Neural crest cell (in vitro differentiated cells): ENCODE measurements around the gene GLIS1. TPM values are rescaled to one million over a fixed set of nuclear protein-coding genes. Genes with fewer than 3 reads are reported as not detected.

ENCODE experiments used
- DNase-seq: peaks from one replicate; pipeline ENCODE4 v3.0.0; 2021; ENCODE audit warnings: low read depth, mixed read lengths, low spot score
- H3K27ac Mint-ChIP-seq: one replicate; pipeline ENCODE4 v1.8.0; 2021; ENCODE audit warnings: mild to moderate bottlenecking, mixed read lengths; ENCODE audit not compliant: unreplicated experiment
- H3K27me3 Mint-ChIP-seq: 2 replicates; pipeline ENCODE4 v1.8.0; 2021; ENCODE audit warnings: low read depth, mild to moderate bottlenecking, mixed read lengths
- H3K36me3 Mint-ChIP-seq: 2 replicates; pipeline ENCODE4 v1.8.0; 2021; ENCODE audit warnings: low read depth, mild to moderate bottlenecking, mixed read lengths
- H3K4me1 Mint-ChIP-seq: 2 replicates; pipeline ENCODE4 v1.8.0; 2021; ENCODE audit warnings: mixed read lengths
- H3K4me3 Mint-ChIP-seq: one replicate; pipeline ENCODE4 v1.8.0; 2021; ENCODE audit warnings: mild to moderate bottlenecking, mixed read lengths
- H3K9me3 Mint-ChIP-seq: 2 replicates; pipeline ENCODE4 v1.8.0; 2021; ENCODE audit warnings: mixed read lengths
- total RNA-seq: library from RNA; stranded (reverse); gene quantifications from 2 replicates; pipeline ENCODE4 v1.2.1, GENCODE V29; 2021
- TF ChIP-seq, protein P1 (sequence below): fragments of 200-600 bp; sonication (generic); conservative IDR thresholded peaks from 2 replicates; pipeline ENCODE4 v1.5.0; 2021; ENCODE audit warnings: antibody characterized with exemption, mild to moderate bottlenecking

The GLIS1 gene
- total RNA-seq, 1 donor from 2014 or later, result not detected

DNA sequence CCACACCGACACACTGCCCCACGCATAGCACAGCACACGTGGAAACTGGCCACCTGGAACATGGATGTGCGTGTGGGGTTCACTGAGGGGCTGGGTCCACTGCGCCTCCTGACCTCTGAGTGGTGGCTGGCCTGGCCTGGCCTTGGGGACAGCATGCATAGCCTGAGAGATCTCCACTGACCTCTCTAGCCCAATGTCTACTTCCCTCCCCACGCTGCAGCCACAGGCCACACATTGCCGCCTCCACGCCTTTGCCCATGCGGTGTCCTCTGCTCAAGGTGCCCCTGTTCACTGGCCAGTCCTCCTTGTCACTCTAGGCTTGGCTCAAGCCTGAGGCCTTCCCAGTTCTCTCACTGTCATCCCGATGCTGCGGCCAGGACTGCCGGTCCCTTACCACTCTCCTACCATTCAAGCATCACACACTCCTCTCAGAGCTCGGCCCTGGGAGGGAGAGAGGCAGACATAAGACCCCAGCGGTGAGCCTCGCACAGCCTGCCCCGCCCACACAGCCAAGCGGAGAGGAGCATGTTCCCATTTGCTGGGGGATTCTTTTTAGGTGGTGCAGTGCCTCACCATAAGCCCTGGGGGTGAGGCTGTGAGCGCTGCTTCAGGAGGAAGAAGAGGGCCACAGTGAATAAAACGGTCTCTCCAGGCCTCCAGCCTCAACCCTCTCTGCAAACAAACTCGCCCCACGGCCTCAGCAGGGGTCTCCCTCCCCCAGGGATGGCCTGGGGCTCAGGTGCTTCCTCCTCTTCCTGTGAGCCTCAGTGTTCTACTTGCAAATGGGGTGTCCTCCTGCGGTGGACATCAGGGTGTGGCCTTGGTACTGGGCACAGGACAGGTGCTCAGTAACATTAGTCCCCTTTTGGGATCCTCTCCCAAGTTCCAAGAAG, 199.0 kb downstream of the GLIS1 start:
- H3K9me3 Mint-ChIP-seq, result no peaks in the 10 kb centered on the region
- no peak overlapping the region for H3K27ac Mint-ChIP-seq
- no peak for DNase-seq
- TF ChIP-seq, protein P1, sequence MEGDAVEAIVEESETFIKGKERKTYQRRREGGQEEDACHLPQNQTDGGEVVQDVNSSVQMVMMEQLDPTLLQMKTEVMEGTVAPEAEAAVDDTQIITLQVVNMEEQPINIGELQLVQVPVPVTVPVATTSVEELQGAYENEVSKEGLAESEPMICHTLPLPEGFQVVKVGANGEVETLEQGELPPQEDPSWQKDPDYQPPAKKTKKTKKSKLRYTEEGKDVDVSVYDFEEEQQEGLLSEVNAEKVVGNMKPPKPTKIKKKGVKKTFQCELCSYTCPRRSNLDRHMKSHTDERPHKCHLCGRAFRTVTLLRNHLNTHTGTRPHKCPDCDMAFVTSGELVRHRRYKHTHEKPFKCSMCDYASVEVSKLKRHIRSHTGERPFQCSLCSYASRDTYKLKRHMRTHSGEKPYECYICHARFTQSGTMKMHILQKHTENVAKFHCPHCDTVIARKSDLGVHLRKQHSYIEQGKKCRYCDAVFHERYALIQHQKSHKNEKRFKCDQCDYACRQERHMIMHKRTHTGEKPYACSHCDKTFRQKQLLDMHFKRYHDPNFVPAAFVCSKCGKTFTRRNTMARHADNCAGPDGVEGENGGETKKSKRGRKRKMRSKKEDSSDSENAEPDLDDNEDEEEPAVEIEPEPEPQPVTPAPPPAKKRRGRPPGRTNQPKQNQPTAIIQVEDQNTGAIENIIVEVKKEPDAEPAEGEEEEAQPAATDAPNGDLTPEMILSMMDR, result no peak
- H3K4me1 Mint-ChIP-seq, result peaks cover 11% of the 10 kb centered on the region
- H3K4me3 Mint-ChIP-seq, result no peak overlapping the region
- H3K36me3 Mint-ChIP-seq, result no peaks in the 10 kb centered on the region
- peaks cover 3% of the 10 kb centered on the region for H3K27me3 Mint-ChIP-seq

DNA sequence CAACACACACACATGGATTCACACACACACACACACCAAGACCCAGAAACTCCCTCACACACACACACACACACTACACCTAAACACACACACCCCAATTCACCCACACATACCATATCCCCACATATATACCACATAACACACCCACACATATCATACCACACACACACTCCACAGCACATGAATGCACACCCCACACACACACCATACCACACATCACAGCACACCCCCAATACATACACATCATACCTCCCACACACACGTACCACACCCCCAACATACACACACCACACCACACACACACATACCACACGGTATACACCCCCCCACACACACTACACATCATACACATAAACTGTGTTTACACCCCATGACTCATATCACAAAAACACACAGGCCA, 199.7 kb downstream of the GLIS1 start:
- Mint-ChIP-seq H3K27ac (peak overlapping the region; percentile 65), H3K9me3 (no peaks in the 10 kb centered on the region), H3K4me3 (no peak overlapping the region), H3K36me3 (no peaks in the 10 kb centered on the region), H3K27me3 (peaks cover 3% of the 10 kb centered on the region), H3K4me1 (peaks cover 8% of the 10 kb centered on the region)
- DNase-seq, result no peak
- TF ChIP-seq, protein P1, result no peak

DNA sequence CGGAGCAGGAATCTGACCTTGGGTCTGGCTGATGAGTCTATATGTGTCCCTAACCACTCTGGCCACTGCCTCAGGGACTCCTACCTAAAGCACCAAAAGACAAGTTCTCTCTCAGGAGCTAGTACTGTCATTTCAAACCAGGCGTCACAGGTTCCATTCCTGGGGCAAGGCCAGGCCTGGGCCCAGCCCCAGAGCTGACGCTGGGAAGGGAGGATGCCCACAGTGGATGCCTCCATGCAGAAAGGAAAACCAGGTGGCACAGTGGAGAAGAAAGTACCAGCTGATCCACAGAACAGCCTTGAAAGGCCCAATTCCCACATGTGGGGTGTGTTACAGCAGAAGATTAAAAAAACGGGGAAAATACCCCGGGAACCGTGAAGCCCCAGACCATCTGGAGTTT, 202.4 kb downstream of the GLIS1 start:
- H3K4me3 Mint-ChIP-seq, result no peak overlapping the region
- TF ChIP-seq, protein P1, result no peak
- H3K9me3 Mint-ChIP-seq, result no peaks in the 10 kb centered on the region
- H3K36me3 Mint-ChIP-seq, result no peaks in the 10 kb centered on the region
- H3K4me1 Mint-ChIP-seq, result no peaks in the 10 kb centered on the region
- no peak for DNase-seq
- no peak overlapping the region for H3K27ac Mint-ChIP-seq
- H3K27me3 Mint-ChIP-seq, result peaks cover 3% of the 10 kb centered on the region

DNA sequence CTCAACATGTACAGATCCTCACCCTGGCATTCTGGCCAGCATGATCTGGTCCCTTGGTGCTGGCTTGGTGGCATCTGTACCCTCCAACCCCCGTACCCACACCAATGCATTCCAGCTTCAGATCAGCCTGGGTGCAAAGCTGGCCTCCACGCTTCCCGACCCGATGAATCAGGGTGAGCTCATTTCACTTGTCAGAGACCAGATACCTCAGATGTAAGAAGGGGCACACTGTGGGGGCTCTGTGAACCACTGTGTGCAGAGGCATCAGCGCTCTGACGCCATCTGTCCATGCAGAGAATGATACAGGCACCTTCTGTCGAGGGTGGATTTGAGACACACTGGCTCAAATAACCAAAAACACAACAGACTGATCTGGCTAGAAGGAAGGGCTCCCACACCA, 203.1 kb downstream of the GLIS1 start:
- Mint-ChIP-seq H3K27ac (no peak overlapping the region), H3K36me3 (no peaks in the 10 kb centered on the region), H3K9me3 (no peaks in the 10 kb centered on the region), H3K4me1 (no peaks in the 10 kb centered on the region), H3K27me3 (peaks cover 3% of the 10 kb centered on the region), H3K4me3 (no peak overlapping the region)
- DNase-seq, result no peak
- TF ChIP-seq, protein P1, result no peak

DNA sequence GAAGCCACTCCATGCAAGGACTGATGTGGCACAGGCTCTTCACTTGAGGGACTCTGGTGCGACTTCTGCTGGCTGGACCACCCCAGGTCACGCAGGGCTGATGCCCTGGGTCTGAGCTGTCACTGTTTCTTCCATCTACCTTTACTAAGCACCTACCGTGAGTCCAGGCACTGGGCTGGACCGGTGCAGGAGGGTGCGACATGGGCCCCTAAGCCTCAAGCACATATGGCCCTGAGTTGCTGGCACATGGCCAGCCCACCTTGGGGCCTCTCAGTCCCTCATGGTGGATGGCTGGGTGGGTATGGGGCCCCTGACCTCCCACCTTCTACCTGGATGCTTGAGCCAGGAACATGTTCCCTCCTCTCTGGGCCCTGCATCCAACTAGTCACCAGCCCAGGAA, 203.7 kb downstream of the GLIS1 start:
- TF ChIP-seq, protein P1, result no peak
- no peaks in the 10 kb centered on the region for H3K36me3 Mint-ChIP-seq
- peaks cover 3% of the 10 kb centered on the region for H3K27me3 Mint-ChIP-seq

More for the DNA sequence above, 203.7 kb downstream of the GLIS1 start:
- no peak overlapping the region for H3K4me3 Mint-ChIP-seq
- H3K9me3 Mint-ChIP-seq, result no peaks in the 10 kb centered on the region
- H3K27ac Mint-ChIP-seq, result no peak overlapping the region
- H3K4me1 Mint-ChIP-seq, result no peaks in the 10 kb centered on the region
- DNase-seq, result no peak
